Upper lobe of left lung (tissue), 6 donors: ENCODE data around the gene PRPS1L1. TPM values are rescaled to one million over a fixed set of nuclear protein-coding genes. Genes with fewer than 3 reads are reported as not detected.

Experiments
- ATAC-seq, 2 donors: fragments of 200-7000 bp; cut with Tn5 transposase; one replicate each; pipeline ENCODE4 v1.9.1; 2022; ENCODE audit warnings: mild to moderate bottlenecking in 2 of 2, moderate library complexity in 2 of 2; ENCODE audit not compliant: low FRiP score in 2 of 2
- DNase-seq, 2 donors: peaks; one replicate each; pipeline ENCODE4 v3.0.0-alpha.2; 2019 to 2020
- H3K27ac ChIP-seq, 4 donors: fragments of 200-600 bp; sonication (generic); one replicate each; pipeline ENCODE4 v1.5.1; 2016 to 2019
- H3K27me3 ChIP-seq, 4 donors: fragments of 200-600 bp; sonication (generic); one replicate each; pipeline ENCODE4 v1.5.1; 2017 to 2019
- H3K36me3 ChIP-seq, 4 donors: fragments of 200-600 bp; sonication (generic); one replicate each; pipeline ENCODE4 v1.5.1; 2016 to 2019
- H3K4me1 ChIP-seq, 4 donors: fragments of 200-600 bp; sonication (generic); one replicate each; pipeline ENCODE4 v1.5.1; 2018 to 2019
- H3K4me3 ChIP-seq, 4 donors: fragments of 200-600 bp; sonication (generic); one replicate each; pipeline ENCODE4 v1.5.1; 2017 to 2019; ENCODE audit warnings: mild to moderate bottlenecking in 2 of 4, moderate library complexity in 1 of 4
- H3K9me3 ChIP-seq, 4 donors: fragments of 200-600 bp; sonication (generic); one replicate each; pipeline ENCODE4 v1.5.1; 2018 to 2019
- EP300 ChIP-seq, 4 donors: sonication (generic); formaldehyde crosslinking; IDR thresholded peaks; one replicate each; pipeline ENCODE4 v1.5.1; 2017; ENCODE audit warnings: antibody characterized with exemption in 4 of 4, control low read depth in 2 of 4
- POLR2A ChIP-seq, 4 donors: fragments of 450-650 bp; IDR thresholded peaks; one replicate each; pipeline ENCODE4 v1.5.1; 2016 to 2017; ENCODE audit warnings: antibody characterized with exemption in 4 of 4, mild to moderate bottlenecking in 2 of 4
- POLR2AphosphoS5 ChIP-seq, 2 donors: sonication (generic); formaldehyde crosslinking; IDR thresholded peaks; one replicate each; pipeline ENCODE4 v1.5.1; 2017; ENCODE audit warnings: antibody characterized with exemption in 2 of 2
- WGBS, 2 donors: methylation state at CpG; one replicate each; pipeline ENCODE4 v1.1.5; 2017 to 2018; 5-methylcytosine and 5-hydroxymethylcytosine counted together
- total RNA-seq, 6 donors: library from RNA; depleted of rRNA in 4 of 6; stranded (reverse); fragments of >200 nt in 4 of 6; gene quantifications; one replicate each; pipeline versions ENCODE4 v1.1.0 to v1.2.1, GENCODE V29; 2016 to 2021
- TF ChIP-seq, protein P1 (sequence below), 6 experiments: fragments of 450-650 bp in 4 of 6; fragments of 200-600 bp in 2 of 6; sonication (generic) in 2 of 6; IDR thresholded peaks; one replicate each; pipeline ENCODE4 v1.5.1; 2016 to 2019; ENCODE audit warnings: antibody characterized with exemption in 6 of 6
- donor health status: DM: no; HTN: no; CAD: no; lungs with moderate emphysema.
- donor health status: DM: no; HTN: yes; CAD: no; lungs with severe emphysema.

Gene PRPS1L1
- total RNA-seq, 6 donors from 2014 or later: not detected

DNA sequence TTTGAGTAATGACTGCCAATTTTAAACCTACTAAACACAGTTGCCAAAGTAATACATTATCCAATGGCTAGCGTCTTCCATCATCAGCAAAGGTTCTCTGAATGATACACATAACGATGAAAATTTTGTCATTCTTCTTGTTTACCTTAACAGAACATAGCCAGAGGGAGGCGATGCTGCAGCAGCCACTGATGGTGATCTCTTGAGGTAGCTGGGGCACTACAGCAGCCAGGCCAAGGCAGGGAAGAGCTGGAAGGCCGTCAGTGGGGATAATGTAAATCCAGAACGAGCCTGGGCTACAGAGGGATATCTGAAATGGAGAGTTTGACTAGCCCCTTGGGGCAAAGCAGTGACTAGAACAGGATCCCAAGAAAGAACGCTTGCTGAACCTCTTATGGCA, 38.8 kb downstream of the PRPS1L1 start:
- WGBS, 2 donors: 89 to 91% methylated on average over 6 of the region's 6 CpGs
- no peaks in the 10 kb centered on the region for H3K9me3 ChIP-seq
- H3K4me3 ChIP-seq: no peak overlapping the region
- H3K36me3 ChIP-seq: no peaks in the 10 kb centered on the region
- no peak for ATAC-seq
- H3K4me1 ChIP-seq: peaks cover 0 to 11% (median 0%) of the 10 kb centered on the region in 4 donors
- TF ChIP-seq EP300 (IDR thresholded peaks at IDR 0.05): no peak
- TF ChIP-seq POLR2A (IDR thresholded peaks at IDR 0.05): no peak
- TF ChIP-seq, protein P1, sequence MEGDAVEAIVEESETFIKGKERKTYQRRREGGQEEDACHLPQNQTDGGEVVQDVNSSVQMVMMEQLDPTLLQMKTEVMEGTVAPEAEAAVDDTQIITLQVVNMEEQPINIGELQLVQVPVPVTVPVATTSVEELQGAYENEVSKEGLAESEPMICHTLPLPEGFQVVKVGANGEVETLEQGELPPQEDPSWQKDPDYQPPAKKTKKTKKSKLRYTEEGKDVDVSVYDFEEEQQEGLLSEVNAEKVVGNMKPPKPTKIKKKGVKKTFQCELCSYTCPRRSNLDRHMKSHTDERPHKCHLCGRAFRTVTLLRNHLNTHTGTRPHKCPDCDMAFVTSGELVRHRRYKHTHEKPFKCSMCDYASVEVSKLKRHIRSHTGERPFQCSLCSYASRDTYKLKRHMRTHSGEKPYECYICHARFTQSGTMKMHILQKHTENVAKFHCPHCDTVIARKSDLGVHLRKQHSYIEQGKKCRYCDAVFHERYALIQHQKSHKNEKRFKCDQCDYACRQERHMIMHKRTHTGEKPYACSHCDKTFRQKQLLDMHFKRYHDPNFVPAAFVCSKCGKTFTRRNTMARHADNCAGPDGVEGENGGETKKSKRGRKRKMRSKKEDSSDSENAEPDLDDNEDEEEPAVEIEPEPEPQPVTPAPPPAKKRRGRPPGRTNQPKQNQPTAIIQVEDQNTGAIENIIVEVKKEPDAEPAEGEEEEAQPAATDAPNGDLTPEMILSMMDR (IDR thresholded peaks at IDR 0.05): no peak
- TF ChIP-seq POLR2AphosphoS5 (IDR thresholded peaks at IDR 0.05): no peak
- H3K27ac ChIP-seq: no peak overlapping the region
- no peaks in the 10 kb centered on the region for H3K27me3 ChIP-seq
- no peak for DNase-seq

DNA sequence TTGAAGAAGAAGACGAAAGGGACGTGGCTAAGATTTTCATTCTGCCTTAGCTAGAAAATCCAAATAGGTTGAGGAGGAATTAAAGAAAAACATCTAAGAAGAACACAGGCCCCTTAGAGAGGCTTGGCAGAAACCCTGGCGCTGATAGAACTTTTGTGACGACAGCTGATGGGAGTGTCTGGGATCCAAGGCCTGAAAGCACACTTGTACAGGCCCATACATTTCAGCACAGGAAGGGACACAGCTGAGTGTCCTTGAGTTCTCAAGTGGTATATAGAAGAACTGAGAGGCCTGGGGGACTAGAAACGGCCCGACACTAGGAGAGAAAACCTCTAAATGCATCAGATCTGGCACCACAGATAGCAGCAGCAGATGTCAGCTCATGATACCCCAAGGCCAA, 39.5 kb downstream of the PRPS1L1 start:
- WGBS, 2 donors: 66 to 68% methylated on average over 6 of the region's 6 CpGs
- DNase-seq: peak in 1 of 2 donors; percentile 79
- TF ChIP-seq EP300 (IDR thresholded peaks at IDR 0.05) (peak in 1 of 4 donors; percentile 39), POLR2AphosphoS5 (IDR thresholded peaks at IDR 0.05) (peak in 1 of 2 donors; percentile 18), POLR2A (IDR thresholded peaks at IDR 0.05) (no peak)
- TF ChIP-seq, protein P1 (IDR thresholded peaks at IDR 0.05): no peak
- Histone ChIP-seq H3K4me3 (no peak overlapping the region), H3K4me1 (peaks cover 0 to 11% (median 0%) of the 10 kb centered on the region in 4 donors), H3K9me3 (no peaks in the 10 kb centered on the region), H3K27me3 (no peaks in the 10 kb centered on the region), H3K36me3 (no peaks in the 10 kb centered on the region), H3K27ac (peak overlapping the region in 1 of 4 donors; percentile 9)
- peak; percentile 46 to 80 for ATAC-seq

DNA sequence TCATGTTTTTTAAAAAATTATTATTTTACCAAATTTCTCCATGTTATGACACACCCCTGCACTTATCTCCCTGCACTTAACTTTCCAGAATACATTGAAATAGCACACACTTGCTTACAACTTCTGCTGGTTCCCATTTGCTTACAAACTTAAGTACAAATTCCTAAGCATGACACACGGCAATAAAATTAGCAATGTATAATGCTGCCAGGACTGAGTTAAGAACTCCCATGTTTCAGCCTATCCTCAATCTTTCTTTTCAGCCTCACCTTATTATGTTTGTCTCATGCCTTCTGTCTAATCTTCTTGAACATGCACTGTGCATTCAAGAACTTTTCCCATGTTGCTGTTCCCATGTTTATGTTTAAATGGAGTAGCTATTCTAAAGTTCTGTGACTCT, 40.8 kb downstream of the PRPS1L1 start:
- 44 to 54% methylated on average over 1 of the region's 1 CpG for WGBS, 2 donors
- peaks cover 0 to 11% (median 0%) of the 10 kb centered on the region in 4 donors for H3K4me1 ChIP-seq
- no peak overlapping the region for H3K27ac ChIP-seq
- TF ChIP-seq EP300 (IDR thresholded peaks at IDR 0.05) (no peak), POLR2A (IDR thresholded peaks at IDR 0.05) (no peak), POLR2AphosphoS5 (IDR thresholded peaks at IDR 0.05) (no peak)
- TF ChIP-seq, protein P1 (IDR thresholded peaks at IDR 0.05): no peak
- DNase-seq (no peak), ATAC-seq (peak; percentile 19 to 77)
- no peaks in the 10 kb centered on the region for H3K36me3 ChIP-seq
- no peaks in the 10 kb centered on the region for H3K27me3 ChIP-seq
- H3K4me3 ChIP-seq: no peak overlapping the region
- H3K9me3 ChIP-seq: no peaks in the 10 kb centered on the region

DNA sequence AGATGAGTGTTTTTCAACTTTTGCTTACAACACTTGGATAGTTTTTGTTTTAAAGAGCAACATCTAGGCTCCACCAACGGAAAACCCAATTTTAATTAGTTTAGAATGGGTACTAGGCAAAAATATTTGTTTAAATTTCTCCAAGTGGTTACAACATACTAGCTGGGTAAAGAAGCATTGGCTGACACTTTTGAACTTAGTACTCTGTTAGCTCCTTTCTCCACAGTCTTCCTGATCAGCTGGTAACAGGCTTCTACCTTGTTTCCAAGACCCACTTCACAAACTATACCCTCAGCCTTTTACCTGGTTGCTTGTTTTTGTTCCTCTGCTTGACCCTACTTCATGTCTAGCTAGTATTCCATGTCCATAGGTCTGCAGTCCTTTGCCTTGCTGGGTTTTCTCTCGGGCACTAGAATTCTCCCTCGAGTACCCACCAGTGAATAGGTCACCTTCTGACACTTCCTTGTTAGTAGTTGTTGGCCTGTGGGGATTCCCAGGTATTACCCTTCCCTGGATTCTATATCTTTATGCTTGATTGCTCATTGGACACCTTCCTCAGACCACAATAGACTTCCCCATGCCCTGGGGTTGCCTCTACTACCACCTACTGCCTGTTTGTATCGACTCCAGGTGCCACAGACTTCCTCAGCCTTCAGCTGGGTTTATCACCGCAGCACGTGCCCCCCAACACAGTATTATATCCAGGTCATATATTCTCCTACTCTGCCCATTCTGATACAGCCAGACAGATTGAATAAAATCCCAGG, 42.0 kb downstream of the PRPS1L1 start:
- peaks cover 0 to 11% (median 0%) of the 10 kb centered on the region in 4 donors for H3K4me1 ChIP-seq
- 70 to 84% methylated on average over 6 of the region's 6 CpGs for WGBS, 2 donors

More for the DNA sequence above, 42.0 kb downstream of the PRPS1L1 start:
- TF ChIP-seq EP300 (IDR thresholded peaks at IDR 0.05): no peak
- TF ChIP-seq, protein P1 (IDR thresholded peaks at IDR 0.05): no peak
- TF ChIP-seq POLR2AphosphoS5 (IDR thresholded peaks at IDR 0.05): no peak
- no peak for TF ChIP-seq POLR2A (IDR thresholded peaks at IDR 0.05)
- ATAC-seq: no peak
- H3K27ac ChIP-seq: no peak overlapping the region
- H3K36me3 ChIP-seq: no peaks in the 10 kb centered on the region
- no peak for DNase-seq
- H3K27me3 ChIP-seq: no peaks in the 10 kb centered on the region
- H3K9me3 ChIP-seq: peaks cover 0 to 7% (median 0%) of the 10 kb centered on the region in 4 donors
- no peak overlapping the region for H3K4me3 ChIP-seq
